ENCODE measurements around the gene CSNK2A1.

DNA sequence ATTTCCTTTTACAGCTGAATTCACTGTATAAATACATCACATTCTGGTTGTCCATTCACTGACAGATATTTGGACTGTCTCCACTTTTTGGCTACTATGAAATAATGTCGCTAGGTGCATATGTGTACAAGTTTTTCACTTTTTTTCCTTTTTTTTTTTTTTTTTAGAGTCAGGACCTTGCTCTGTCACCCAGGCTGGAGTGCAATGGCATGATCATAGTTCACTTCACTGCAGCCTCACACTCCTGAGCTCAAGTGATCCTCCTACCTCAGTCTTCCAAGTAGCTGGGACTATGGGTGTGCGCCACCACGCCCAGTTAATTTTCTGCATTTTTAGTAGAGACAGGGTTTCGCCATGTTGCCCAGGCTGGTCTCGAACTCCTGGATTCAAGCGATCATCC is 13.3 kb downstream of the CSNK2A1 start:
- TF ChIP-seq, protein P1, sequence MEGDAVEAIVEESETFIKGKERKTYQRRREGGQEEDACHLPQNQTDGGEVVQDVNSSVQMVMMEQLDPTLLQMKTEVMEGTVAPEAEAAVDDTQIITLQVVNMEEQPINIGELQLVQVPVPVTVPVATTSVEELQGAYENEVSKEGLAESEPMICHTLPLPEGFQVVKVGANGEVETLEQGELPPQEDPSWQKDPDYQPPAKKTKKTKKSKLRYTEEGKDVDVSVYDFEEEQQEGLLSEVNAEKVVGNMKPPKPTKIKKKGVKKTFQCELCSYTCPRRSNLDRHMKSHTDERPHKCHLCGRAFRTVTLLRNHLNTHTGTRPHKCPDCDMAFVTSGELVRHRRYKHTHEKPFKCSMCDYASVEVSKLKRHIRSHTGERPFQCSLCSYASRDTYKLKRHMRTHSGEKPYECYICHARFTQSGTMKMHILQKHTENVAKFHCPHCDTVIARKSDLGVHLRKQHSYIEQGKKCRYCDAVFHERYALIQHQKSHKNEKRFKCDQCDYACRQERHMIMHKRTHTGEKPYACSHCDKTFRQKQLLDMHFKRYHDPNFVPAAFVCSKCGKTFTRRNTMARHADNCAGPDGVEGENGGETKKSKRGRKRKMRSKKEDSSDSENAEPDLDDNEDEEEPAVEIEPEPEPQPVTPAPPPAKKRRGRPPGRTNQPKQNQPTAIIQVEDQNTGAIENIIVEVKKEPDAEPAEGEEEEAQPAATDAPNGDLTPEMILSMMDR (IDR thresholded peaks at IDR 0.05): no peak
- TF ChIP-seq POLR2A (IDR thresholded peaks at IDR 0.05): no peak
